Fibroblast of skin of right biceps (primary cell): ENCODE data around the gene SERINC5.
A peak's percentile ranks its signal among the peaks of the same experiment; 100 is the strongest.
"Not testable (repeated sequence)": the region's sequence is repeated elsewhere in the genome, so short reads cannot be mapped to it uniquely, and the experiment has no call there.

Experiments used
- DNase-seq: peaks from one replicate; pipeline ENCODE4 v3.0.0-alpha.2; 2013

The SERINC5 gene

GRCh38 chr5:80255811-80256712 is at the start of gene SERINC5:
TSS of gene SERINC5 (minus strand) at chr5:80256048. CDS start at chr5:80255922, 126 bp downstream.
- DNase-seq: peak; percentile 84

DNA sequence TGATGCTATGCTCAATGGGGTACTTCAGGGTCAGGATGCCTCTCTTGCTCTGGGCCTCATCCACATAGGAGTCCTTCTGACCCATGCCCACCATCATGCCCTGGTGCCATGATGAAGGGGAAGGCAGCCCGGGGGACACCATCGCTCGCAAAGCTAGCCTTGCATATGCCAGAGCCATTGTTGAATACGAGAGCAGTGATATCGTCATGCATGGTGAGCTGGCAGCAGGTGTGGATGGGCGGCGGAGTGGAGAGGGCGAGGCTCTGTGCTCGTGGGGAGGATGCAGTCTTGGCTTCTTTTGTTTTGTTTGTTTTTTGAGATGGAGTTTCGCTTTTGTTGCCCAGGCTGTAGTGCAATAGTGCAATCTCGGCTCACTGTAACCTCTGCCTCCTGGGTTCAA is 46.8 kb upstream of the SERINC5 start:
- DNase-seq: no peak

DNA sequence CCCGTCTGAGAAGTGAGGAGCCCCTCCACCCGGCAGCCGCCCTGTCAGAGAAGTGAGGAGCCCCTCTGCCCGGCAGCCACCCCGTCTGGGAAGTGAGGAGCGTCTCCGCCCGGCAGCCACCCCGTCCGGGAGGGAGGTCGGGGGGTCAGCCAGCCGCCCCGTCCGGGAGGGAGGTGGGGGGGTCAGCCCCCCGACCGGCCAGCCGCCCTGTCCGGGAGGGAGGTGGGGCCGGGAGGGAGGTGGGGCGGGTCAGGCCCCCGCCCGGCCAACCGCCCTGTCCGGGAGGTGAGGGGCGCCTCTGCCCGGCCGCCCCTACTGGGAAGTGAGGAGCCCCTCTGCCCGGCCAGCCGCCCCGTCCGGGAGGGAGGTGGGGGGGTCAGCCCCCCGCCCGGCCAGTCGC is 45.5 kb upstream of the SERINC5 start:
- DNase-seq: not testable (repeated sequence)

- DNase-seq: not testable (repeated sequence)
Observed at GRCh38 chr5:80300796-80301195, 44.9 kb upstream of the SERINC5 start.

DNA sequence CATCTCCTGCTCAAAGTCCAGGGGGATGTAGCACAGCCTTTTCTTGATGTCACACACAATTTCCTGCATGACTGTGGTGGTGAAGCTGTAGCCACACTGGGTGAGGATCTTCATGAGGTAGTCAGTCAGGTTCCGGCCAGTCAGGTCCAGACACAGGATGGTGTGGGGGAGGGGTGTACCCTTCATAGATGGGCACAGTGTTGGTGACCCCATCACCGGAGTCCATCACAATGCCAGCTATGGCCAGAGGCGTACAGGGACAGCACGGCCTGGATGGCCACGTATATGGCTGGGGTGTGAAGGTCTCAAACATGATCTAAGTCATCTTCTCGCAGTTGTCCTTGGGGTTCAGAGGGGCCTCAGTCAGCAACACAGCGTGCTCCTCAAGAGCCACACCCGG is 44.3 kb upstream of the SERINC5 start:
- DNase-seq: no peak

DNA sequence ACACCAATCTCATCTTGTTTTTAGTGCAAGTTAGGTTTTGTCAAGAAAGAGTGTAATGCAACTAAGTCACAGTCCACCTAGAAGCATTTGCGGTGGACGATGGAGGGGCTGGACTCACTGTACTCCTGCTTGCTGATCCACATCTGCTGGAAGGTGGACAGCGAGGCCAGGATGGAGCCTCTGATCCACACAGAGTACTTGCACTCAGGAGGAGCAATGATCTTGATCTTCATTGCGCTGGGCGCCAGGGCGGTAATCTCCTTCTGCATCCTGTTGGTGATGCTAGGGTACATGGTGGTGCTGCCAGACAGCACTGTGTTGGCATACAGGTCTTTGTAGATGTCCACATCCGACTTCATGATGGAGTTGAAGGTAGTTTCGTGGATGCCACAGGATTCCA is 43.8 kb upstream of the SERINC5 start:
- no peak for DNase-seq

DNA sequence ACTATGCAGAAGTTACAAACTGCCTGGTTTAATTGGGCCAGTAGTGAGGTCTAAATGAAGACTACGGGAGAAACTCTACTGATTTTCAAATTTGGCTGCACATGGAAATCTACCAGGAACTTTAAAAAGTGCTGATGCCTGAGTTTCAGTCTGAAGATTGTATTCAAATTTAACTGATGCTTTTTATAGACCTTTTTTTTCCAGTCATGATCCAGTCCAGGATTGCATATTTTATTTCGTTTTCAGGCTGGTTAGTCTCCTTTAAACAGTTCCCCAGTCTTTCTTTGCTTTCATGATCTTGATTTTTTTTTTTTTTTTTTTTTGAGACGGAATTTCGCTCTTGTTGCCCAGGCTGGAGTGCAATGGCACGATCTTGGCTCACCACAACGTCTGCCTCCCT is 40.3 kb upstream of the SERINC5 start:
- no peak for DNase-seq

DNA sequence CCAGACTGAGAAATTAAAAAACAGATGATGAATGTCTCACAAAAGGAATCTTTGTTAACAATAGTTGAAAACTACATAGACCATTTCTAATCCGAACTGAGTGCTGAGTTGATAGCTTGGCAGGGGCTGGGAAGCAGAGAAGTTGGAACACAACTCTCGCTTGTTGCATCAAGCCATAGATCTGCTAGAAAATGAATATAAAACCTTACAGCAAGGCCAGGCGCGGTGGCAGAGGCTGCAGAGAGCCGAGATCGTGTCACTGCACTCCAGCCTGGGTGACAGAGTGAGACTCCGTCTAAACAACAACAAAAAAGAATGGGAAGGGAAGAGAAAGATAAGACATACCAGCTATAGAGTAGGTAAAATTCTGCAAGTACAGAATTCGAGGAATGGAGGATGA is 35.9 kb upstream of the SERINC5 start:
- DNase-seq: no peak

DNA sequence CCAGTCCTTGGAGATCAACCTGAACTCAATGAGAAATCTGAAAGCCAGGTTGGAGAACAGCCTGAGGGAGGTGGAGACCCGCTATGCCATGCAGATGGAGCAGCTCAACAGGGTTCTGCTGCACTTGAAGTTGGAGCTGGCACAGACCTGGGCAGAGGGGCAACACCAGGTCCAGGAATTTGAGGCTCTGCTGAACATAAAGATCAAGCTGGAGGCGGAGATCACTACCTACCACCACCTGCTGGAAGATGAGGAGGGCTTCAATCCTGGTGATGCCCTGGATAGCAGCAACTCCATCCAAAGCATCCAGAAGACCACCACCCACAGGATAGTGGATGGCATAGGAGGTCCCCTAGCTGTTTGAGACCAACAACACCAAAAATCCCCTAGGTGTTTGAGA is 33.5 kb upstream of the SERINC5 start:
- DNase-seq: no peak

GRCh38 chr5:80288177-80288576 is 32.3 kb upstream of the SERINC5 start:
- no peak for DNase-seq

DNA sequence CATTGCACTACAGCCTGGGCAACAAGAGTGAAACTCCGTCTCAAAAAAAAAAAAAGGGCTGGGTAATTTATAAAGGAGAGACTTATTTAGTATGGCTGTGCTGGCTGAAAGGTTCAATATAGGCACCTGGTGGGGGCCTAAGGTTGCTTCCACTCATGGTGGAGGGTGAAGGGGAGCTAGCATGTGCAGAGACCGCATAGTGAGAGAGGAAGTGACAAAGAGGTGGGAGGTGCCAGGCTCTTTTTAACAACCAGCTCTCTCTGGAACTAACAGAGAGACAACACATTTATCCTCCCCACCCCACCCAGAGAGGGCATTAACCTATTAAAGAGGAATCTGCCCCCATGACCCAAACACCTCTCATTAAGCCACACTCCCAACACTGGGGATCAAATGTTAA is 28.9 kb upstream of the SERINC5 start:
- no peak for DNase-seq

DNA sequence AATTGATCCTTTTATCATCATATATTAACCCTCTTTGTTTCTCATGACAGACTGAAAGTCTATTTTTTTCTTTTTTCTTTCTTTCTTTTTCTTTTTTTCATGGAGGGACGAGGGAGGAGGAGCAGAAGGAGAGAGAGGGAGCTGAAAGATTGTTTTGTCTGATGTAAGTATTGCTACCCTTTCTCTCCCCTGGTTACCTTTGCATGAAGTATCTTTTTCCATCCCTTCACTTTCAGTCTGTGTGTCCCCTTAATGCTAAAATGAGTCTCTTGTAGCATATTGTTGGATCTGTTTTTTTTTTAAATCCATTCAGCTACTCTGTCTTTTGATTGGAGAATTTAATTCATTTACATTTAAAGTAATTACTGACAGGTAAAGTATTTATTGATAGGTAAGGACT is 27.5 kb upstream of the SERINC5 start:
- DNase-seq: no peak

- no peak for DNase-seq
Observed at GRCh38 chr5:80282054-80282453, 26.2 kb upstream of the SERINC5 start.

DNA sequence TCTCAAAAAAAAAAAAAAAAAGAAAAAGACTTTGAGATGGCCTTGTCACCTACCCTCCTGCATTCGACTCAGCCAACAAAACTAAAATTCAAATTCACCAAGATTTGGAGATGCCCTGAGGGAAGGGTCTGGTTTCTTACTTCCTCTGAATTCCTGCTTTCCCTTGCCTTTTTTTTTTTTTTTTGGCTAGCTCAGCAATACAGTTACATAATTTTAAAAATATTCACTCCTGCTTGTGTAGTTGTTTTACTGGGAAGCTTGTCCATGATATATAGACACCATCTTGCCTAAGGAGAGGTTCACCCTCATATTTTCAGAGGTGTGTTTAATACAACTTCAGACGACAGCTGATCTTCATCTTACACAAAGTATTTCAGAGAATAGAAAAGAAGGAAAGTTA is 21.3 kb upstream of the SERINC5 start:
- no peak for DNase-seq

DNA sequence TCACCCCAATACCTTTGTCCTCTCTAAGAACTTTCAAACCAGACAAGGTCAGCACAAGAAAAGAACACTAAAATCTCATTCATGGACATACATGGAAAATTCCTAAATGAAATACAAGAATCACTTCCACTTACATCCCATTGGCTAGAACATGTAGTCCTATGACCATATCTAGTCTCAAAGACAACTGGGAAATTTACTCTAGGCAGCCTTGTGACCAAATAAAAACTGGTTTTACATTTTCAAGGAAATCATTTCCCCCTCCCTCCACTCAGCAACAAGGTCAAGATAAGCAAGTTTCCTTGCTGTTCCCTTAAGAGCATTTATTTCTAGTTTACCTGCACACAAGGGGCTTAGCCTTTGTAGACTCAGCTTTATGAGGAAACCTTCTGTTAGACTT is 20.3 kb upstream of the SERINC5 start:
- no peak for DNase-seq

- no peak for DNase-seq
Observed at GRCh38 chr5:80275347-80275746, 19.5 kb upstream of the SERINC5 start.

GRCh38 chr5:80270543-80270942 is 14.7 kb upstream of the SERINC5 start:
- DNase-seq: not testable (repeated sequence)

GRCh38 chr5:80269991-80270438 is 14.2 kb upstream of the SERINC5 start:
- DNase-seq: no peak

- no peak for DNase-seq
Observed at GRCh38 chr5:80268916-80269315, 13.1 kb upstream of the SERINC5 start.

DNA sequence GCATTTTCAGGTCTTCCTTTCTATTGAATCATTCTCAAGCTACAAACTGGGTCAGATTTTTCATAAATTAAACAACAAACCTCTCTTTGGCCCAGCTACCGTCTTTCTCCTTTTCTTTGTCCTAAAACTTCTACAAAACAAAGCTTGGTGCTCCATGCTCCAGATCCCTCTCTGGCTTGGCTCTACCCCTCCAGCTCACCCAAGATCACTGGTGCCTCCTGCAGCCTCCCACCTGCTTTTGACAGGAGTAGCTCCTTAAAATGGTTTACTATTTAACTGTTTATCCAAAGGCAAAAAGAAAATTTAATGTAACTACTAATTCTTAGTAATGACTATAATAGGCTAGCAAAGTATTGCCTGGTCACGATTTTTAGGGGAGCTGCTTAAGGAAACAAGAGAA is 10.7 kb upstream of the SERINC5 start:
- no peak for DNase-seq

GRCh38 chr5:80260461-80260860 is 4.6 kb upstream of the SERINC5 start:
- no peak for DNase-seq

DNA sequence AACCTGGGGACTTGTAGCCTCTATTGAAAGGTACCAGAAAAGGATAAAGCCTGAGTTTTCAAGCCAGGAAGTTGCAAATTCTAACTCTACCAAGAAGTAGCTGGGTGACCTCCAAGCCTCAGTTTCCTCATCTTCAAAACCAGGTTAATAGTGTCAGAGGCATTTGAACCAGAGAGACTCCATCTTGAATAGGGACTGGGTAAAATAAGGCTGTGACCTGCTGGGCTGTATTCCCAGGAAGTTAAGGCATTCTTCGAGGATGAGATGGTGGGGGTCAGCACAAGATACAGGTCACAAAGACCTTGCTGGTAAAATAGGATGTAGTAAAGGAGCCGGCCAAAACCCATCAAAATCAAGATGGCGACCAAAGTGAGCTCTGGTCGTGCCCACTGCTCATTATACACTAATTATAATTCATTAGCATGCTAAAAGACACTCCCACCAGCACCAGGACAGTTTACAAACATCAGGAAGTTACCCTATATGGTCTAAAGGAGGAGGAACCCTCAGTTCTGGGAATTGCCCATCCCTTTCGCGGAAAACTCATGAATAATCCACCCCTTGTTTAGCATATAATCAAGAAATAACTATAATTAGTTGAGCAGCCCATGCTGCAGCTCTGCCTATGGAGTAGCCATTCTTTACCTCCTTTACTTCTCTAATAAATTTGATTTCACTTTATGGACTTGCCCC is 3.8 kb upstream of the SERINC5 start:
- no peak for DNase-seq

DNA sequence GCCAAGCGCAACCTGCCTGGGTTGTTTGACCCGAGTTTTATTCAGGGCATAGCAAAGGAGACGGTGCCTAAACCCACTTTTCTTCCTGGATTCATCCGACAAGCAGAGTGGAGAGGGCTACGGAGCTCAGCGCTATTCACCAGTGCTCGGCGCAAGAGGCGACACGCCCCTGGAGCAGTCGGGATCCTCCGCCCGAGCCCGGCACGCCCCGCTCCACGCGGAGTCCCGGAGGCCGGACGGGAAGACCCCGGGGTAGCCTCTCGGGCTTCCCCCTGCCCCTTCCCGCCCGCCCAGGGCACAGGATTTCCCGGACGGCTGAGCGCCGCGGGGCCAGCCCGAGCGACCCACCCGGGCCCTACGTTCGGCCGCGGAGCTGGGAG is 427 bp downstream of the SERINC5 start:
- peak; percentile 48 for DNase-seq

DNA sequence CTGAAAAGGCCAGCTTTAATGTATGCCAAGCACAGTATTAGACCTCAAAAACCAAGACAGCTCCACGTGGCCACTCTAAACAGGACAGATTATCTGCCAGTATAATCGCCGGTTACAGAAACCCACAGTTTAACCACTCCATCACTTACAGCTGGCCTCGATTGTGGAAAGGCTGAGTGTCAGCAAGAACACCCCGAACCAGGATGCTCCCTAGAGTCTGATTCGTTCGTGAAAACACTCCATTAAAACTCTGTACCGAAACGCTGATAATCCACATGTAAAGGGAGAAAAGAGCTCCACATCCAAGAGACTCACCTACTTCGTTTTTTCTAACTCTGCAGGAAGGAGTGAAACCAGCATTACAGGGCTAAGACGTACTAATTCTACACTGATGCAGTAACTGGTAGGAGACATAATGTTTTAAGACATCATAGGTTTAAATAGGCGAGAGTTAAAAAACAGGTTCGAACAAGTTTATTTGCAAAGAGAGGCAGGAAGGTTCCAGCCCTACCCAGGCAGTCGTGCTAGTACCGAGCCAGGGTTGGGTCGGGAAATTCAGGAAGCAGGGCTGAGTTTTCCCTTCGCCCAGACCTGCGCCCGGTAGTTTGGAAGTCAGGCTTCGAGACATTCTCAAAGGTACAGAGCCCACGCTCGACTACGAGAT is 949 bp downstream of the SERINC5 start:
- no peak for DNase-seq
